Adrenal gland (tissue), 5 donors: Measurements from ENCODE around the gene CHID1.

Source experiments
- POLR2A ChIP-seq, 2 donors: fragments of 450-650 bp; IDR thresholded peaks; one replicate each; pipeline ENCODE4 v1.6.1; 2017; ENCODE audit warnings: antibody characterized with exemption in 2 of 2, mild to moderate bottlenecking in 2 of 2, moderate library complexity in 1 of 2
- TF ChIP-seq, protein P1 (sequence below), 6 experiments: fragments of 450-650 bp in 4 of 6; fragments of 200-600 bp in 2 of 6; sonication (generic) in 1 of 6; IDR thresholded peaks; 1 replicate in 5 of 6; 2 replicates in 1 of 6; pipeline versions ENCODE4 v1.5.1 to v1.8.0; 2016 to 2021; ENCODE audit warnings: antibody characterized with exemption in 6 of 6, mild to moderate bottlenecking in 2 of 6, moderate library complexity in 1 of 6
- donor health status: DM: no; HTN: no; CAD: no.

GRCh38 chr11:836700-837099 is 73.9 kb downstream of the CHID1 start:
- TF ChIP-seq, protein P1, sequence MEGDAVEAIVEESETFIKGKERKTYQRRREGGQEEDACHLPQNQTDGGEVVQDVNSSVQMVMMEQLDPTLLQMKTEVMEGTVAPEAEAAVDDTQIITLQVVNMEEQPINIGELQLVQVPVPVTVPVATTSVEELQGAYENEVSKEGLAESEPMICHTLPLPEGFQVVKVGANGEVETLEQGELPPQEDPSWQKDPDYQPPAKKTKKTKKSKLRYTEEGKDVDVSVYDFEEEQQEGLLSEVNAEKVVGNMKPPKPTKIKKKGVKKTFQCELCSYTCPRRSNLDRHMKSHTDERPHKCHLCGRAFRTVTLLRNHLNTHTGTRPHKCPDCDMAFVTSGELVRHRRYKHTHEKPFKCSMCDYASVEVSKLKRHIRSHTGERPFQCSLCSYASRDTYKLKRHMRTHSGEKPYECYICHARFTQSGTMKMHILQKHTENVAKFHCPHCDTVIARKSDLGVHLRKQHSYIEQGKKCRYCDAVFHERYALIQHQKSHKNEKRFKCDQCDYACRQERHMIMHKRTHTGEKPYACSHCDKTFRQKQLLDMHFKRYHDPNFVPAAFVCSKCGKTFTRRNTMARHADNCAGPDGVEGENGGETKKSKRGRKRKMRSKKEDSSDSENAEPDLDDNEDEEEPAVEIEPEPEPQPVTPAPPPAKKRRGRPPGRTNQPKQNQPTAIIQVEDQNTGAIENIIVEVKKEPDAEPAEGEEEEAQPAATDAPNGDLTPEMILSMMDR (IDR thresholded peaks at IDR 0.05): no peak
- no peak for TF ChIP-seq POLR2A (IDR thresholded peaks at IDR 0.05)
